ENCODE results near the gene HCAR3. TPM values are rescaled to one million over a fixed set of nuclear protein-coding genes. Genes with fewer than 3 reads are reported as not detected.
"Not testable (repeated sequence)": the region's sequence is repeated elsewhere in the genome, so short reads cannot be mapped to it uniquely, and the experiment has no call there.

The HCAR3 gene
- polyA plus RNA-seq, 1 donor = not detected

DNA sequence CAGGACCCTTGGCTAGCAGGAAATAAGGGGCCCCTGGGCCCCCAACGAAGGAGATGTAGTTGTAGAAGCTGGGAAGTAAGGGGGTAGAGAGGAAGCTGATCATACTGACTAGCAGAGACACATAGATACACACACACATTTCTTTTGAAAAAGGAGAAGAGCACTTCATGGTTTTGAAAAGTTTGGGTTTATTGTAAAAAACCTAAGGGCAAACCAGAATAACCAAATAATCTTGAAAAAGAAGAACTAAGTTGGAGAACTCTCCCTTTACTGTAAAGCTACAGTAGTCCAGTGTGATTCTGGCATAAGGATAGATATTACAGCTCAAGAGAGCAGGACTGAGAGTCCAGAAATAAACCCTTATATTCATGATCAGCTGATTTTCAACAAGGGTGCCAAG is 5.8 kb upstream of the HCAR3 start:
- DNase-seq (ENCODE audit: low read depth) = no peak

DNA sequence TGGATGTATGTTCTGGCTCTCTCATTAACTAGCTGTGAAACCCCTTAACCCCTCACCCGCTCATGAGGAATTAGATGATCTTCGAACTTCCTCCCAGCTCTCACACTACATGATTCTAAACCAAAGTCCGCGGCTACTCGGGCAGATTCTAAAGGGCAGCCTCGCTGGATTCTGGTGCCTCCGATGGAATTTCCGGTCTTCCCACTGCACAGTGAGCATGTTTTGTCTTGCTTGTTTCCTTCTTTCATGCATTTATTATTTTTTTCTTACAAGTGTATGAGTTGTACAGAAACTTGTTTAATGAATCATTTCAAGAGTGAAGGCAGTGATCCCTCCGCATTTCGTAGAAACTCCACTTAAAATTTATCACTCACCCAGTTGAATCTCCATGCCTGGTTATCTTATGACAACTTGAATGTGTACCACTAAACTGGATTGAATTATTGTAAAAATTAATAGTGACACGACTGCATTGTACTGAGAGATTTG is 4.5 kb upstream of the HCAR3 start:
- DNase-seq (ENCODE audit: low read depth) = no peak

- DNase-seq (ENCODE audit: low read depth) = not testable (repeated sequence)
These were observed 1.4 kb downstream of the HCAR3 start for GRCh38 chr12:122715211-122715610.

- not testable (repeated sequence) for DNase-seq (ENCODE audit: low read depth)
These were observed 3.0 kb downstream of the HCAR3 start for GRCh38 chr12:122713491-122714188.

- DNase-seq (ENCODE audit: low read depth) = not testable (repeated sequence)
These were observed 5.3 kb downstream of the HCAR3 start for GRCh38 chr12:122711266-122711665.

- DNase-seq (ENCODE audit: low read depth) = not testable (repeated sequence)
These were observed 6.3 kb downstream of the HCAR3 start for GRCh38 chr12:122710341-122710740.

- not testable (repeated sequence) for DNase-seq (ENCODE audit: low read depth)
These were observed 7.3 kb downstream of the HCAR3 start for GRCh38 chr12:122709287-122709686.

- not testable (repeated sequence) for DNase-seq (ENCODE audit: low read depth)
These were observed 12.8 kb downstream of the HCAR3 start for GRCh38 chr12:122703841-122704240.

GRCh38 chr12:122702890-122703611 is 13.6 kb downstream of the HCAR3 start, which contains the start of gene HCAR2:
Gene HCAR2 (minus strand): TSS chr12:122703357. CDS start chr12:122703283, 74 bp downstream.
- not testable (repeated sequence) for DNase-seq (ENCODE audit: low read depth)

DNA sequence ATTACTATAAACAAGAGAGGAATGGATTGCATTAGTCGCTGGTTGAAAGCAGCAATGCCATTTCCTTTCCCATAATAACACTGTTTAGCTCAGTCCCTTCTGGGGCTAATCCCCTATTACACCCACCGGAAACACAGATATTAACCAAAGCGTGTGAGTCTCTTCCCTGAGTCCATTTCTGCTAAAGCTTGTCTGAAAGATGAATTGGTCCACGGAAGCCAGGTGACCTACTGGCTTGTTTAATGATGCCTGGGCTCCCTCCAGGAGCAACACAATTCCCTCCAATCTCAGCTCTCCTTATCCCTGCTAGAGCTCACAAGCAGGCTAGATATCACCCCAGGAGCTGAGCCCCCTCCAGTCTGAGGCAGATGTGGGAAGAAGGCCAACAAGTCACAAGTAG is 15.1 kb downstream of the HCAR3 start:
- DNase-seq (ENCODE audit: low read depth) = not testable (repeated sequence)

GRCh38 chr12:122700038-122700710 is 16.4 kb downstream of the HCAR3 start:
- DNase-seq (ENCODE audit: low read depth) = not testable (repeated sequence)

DNA sequence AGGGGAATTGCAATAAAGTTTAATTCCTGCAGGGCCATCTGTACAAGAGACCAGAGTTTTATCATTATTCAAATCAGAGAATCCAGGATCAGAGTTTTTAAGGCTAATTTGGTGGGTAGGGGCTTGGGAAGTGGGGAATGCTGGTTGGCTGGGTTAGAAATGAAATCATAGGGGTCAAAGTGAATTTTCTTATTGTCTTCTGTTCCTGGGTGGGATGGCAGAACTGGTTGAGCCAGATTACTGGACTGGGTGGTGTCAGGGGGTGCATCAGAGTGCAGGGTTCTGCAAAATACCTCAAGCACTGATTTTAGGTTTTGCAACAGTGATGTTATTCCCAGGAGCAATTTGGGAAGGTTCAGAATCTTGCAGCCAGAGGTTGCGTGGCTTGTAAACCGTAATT is 19.7 kb downstream of the HCAR3 start:
- not testable (repeated sequence) for DNase-seq (ENCODE audit: low read depth)

GRCh38 chr12:122691566-122691965 is 25.0 kb downstream of the HCAR3 start:
- no peak for DNase-seq (ENCODE audit: low read depth)

GRCh38 chr12:122688291-122688690 is 28.3 kb downstream of the HCAR3 start:
- DNase-seq (ENCODE audit: low read depth) = no peak

- DNase-seq (ENCODE audit: low read depth) = no peak
These were observed 29.5 kb downstream of the HCAR3 start for GRCh38 chr12:122687086-122687485.

DNA sequence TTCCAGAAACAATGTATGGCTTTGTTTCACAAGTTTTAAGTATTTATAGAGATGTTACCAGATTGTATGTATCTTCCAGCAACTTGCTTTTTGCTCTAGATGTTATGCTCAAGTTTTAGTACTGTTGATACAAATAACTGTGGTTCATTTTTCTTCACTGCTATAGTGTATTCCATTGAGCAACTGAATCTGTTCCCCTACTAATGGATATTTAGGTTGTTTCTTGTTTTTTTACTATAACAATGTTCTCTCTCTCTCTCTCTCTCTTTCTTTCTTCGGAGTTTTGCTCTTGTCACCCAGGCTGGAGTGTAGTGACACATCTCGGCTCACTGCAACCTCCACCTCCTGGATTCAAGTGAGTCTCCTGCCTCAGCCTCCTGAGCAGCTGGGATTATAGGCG is 30.1 kb downstream of the HCAR3 start:
- DNase-seq (ENCODE audit: low read depth) = no peak

- no peak for DNase-seq (ENCODE audit: low read depth)
These were observed 32.3 kb downstream of the HCAR3 start for GRCh38 chr12:122684297-122684813.

- DNase-seq (ENCODE audit: low read depth) = no peak
These were observed 34.8 kb downstream of the HCAR3 start for GRCh38 chr12:122681814-122682213.

DNA sequence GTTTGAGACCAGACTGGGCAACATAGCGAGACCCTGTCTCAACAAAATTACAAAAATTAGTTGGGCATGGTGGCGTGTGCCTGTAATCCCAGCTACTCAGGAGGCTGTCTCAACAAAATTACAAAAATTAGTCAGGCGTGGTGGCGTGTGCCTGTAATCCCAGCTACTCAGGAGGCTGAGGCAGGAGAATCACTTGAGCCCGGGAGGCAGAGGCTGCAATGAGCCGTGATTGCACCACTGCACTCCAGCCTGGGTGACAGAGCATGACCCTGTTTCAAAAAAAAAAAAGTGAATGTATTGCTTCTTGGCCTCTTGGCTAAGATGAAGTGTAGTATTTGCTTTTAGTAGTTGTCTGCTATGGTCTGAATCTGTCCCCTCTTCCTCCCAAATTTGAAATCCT is 35.6 kb downstream of the HCAR3 start:
- DNase-seq (ENCODE audit: low read depth) = not testable (repeated sequence)

GRCh38 chr12:122676781-122677180 is 39.8 kb downstream of the HCAR3 start:
- not testable (repeated sequence) for DNase-seq (ENCODE audit: low read depth)

DNA sequence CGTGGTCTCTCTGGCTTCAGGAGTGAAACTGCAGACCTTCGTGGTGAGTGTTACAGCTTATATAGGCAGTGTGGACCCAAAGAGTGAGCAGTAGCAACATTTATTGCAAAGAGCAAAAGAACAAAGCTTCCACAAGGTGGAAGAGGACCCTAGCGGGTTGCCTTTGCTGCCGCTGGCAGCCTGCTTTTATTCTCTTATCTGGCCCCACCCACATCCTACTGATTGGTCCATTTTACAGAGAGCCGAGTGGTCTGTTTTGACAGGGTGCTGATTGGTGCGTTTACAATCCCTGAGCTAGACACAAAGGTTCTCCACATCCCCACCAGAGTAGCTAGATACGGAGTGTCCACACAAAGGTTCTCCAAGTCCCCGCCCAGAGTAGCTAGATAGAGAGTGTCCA is 40.6 kb downstream of the HCAR3 start:
- DNase-seq (ENCODE audit: low read depth) = not testable (repeated sequence)

DNA sequence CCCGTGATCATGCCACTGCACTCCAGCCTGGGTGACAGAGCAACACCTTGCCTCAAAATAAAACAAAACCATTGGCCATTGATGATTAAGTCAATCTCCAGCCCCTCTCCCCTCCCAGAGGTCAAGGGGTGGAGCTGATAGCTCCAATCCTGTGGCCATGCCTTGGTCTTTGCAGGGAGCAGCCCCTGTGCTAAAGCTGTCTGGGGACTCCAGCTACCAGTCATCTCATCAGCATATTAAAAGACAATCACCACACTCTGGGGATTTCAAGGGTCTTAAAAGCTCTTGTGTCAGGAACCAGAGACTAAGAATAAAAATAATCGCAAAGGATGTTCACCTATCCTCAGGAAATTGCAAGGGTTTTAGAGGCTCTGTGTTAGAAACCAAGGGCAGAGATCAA is 44.1 kb downstream of the HCAR3 start:
- DNase-seq (ENCODE audit: low read depth) = no peak
